HepG2 (cell line): ENCODE measurements around the gene SLCO4A1. TPM values are rescaled to one million over a fixed set of nuclear protein-coding genes. Genes with fewer than 3 reads are reported as not detected.

Experiments
- ARID4A ChIP-seq: sonication (generic); formaldehyde crosslinking; IDR thresholded peaks from 2 replicates; pipeline ENCODE4 v1.5.0; 2020; ENCODE audit warnings: mild to moderate bottlenecking, missing genetic modification reagents, borderline replicate concordance
- KIAA2018 ChIP-seq: sonication (generic); formaldehyde crosslinking; IDR thresholded peaks from 2 replicates; pipeline ENCODE4 v1.5.0; 2020; ENCODE audit warnings: mild to moderate bottlenecking, missing genetic modification reagents, borderline replicate concordance
- MIXL1 ChIP-seq: IDR thresholded peaks from 2 replicates; pipeline ENCODE4 v1.6.1; 2016
- POGZ ChIP-seq: sonication (generic); formaldehyde crosslinking; IDR thresholded peaks from 2 replicates; pipeline ENCODE4 v1.4.0; 2020; ENCODE audit warnings: mild to moderate bottlenecking, missing genetic modification reagents
- SMAD1 ChIP-seq: sonication (generic); formaldehyde crosslinking; IDR thresholded peaks from 2 replicates; pipeline ENCODE4 v1.4.0; 2020; ENCODE audit warnings: missing genetic modification reagents, low read depth, mild to moderate bottlenecking, borderline replicate concordance
- TFDP2 ChIP-seq: sonication (generic); formaldehyde crosslinking; IDR thresholded peaks from 2 replicates; pipeline ENCODE4 v1.4.0; 2020; ENCODE audit warnings: missing genetic modification reagents
- TFE3 ChIP-seq: IDR thresholded peaks from 2 replicates; pipeline ENCODE4 v1.6.1; 2016
- ZFP37 ChIP-seq: sonication (generic); formaldehyde crosslinking; IDR thresholded peaks from 2 replicates; pipeline ENCODE4 v1.4.0; 2020; ENCODE audit warnings: missing genetic modification reagents, borderline replicate concordance
- ZNF180 ChIP-seq: sonication (generic); formaldehyde crosslinking; IDR thresholded peaks from 2 replicates; pipeline ENCODE4 v1.4.0; 2020; ENCODE audit warnings: low read depth, missing genetic modification reagents, borderline replicate concordance
- ZNF546 ChIP-seq: sonication (generic); formaldehyde crosslinking; conservative IDR thresholded peaks from 2 replicates; pipeline ENCODE4 v1.8.1; 2023; ENCODE audit warnings: mild to moderate bottlenecking, missing genetic modification reagents
- polyA plus RNA-seq, 8 experiments: library from polyadenylated mRNA; depleted of rRNA in 3 of 8; stranded (reverse) in 7 of 8; unstranded in 1 of 8; fragments of >200 nt; fragmentation: Illumina TruSeq in 4 of 8; extraction: Trizol in 4 of 8; gene quantifications; 2 replicates each; pipeline versions ENCODE4 v1.2.1 to v1.2.3, GENCODE V29; 2011 to 2016; ENCODE audit warnings: low read depth in 4 of 8, missing spikeins in 1 of 8, mixed read lengths in 1 of 8; ENCODE audit not compliant: insufficient read depth in 1 of 8
- total RNA-seq, 5 experiments: library from RNA; depleted of rRNA; stranded (reverse); fragments of >200 nt; fragmentation: Illumina TruSeq; extraction: Trizol; gene quantifications; 2 replicates each; pipeline ENCODE4 v1.2.3, GENCODE V29; 2016; ENCODE audit warnings: low read depth in 1 of 5

SLCO4A1 gene
- total and polyA plus RNA-seq, 2 of the 13 experiments (the other 11 are each of a cell fraction or from before 2014, with no cell fraction given) = 55.5 to 112 TPM

GRCh38 chr20:62668441-62669027, 26.2 kb downstream of the SLCO4A1 start (continued):
- TF ChIP-seq ZNF180 (CRISPR knock-in tag) (no peak), TFDP2 (CRISPR knock-in tag) (peak; percentile 74), TFE3 (peak; percentile 24; the same call in 1 of the 2 replicates), SMAD1 (0 out of 2 replicates have a peak, but pooled peaks have one; percentile 17), KIAA2018 (CRISPR knock-in tag) (no peak), MIXL1 (CRISPR knock-in tag) (0 out of 2 replicates have a peak, but pooled peaks have one; percentile 32), POGZ (peak; percentile 57), ZFP37 (peak; percentile 61; the same call in 1 of the 2 replicates), ARID4A (peak; percentile 67), ZNF546 (CRISPR knock-in tag) (no peak)
